ENCODE data around the gene CCNB2.

DNA sequence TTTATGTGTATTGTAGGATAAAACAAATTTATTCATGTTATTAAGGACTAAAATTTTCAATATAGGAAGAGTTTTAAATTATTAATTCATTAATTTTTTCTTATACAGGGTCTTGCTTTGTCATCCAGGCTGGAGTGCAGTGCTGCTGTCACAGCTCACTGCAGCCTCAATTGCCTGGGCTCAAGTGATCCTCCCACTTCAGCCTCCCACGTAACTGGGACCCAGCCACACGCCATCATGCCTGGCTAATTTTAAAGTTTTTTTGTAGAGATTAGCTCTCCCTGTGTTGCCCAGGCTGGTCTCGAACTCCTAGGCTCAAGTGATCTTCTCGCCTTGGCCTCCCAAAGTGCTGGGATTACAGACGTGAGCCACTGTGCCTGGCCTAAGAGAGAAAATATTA is 14.7 kb downstream of the CCNB2 start:
- TF ChIP-seq, protein P1, sequence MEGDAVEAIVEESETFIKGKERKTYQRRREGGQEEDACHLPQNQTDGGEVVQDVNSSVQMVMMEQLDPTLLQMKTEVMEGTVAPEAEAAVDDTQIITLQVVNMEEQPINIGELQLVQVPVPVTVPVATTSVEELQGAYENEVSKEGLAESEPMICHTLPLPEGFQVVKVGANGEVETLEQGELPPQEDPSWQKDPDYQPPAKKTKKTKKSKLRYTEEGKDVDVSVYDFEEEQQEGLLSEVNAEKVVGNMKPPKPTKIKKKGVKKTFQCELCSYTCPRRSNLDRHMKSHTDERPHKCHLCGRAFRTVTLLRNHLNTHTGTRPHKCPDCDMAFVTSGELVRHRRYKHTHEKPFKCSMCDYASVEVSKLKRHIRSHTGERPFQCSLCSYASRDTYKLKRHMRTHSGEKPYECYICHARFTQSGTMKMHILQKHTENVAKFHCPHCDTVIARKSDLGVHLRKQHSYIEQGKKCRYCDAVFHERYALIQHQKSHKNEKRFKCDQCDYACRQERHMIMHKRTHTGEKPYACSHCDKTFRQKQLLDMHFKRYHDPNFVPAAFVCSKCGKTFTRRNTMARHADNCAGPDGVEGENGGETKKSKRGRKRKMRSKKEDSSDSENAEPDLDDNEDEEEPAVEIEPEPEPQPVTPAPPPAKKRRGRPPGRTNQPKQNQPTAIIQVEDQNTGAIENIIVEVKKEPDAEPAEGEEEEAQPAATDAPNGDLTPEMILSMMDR (conservative IDR thresholded peaks at IDR 0.05): no peak
- TF ChIP-seq ZFX (IDR thresholded peaks at IDR 0.05): no peak
